CD14-positive monocyte (primary cell): ENCODE results near the gene NUP153. TPM values are rescaled to one million over a fixed set of nuclear protein-coding genes. Genes with fewer than 3 reads are reported as not detected.
A peak's percentile ranks its signal among the peaks of the same experiment; 100 is the strongest.

Experiments
- DNase-seq, 3 donors: peaks; one replicate each; pipeline ENCODE4 v3.0.0-alpha.2; 2011 to 2022
- H2AFZ ChIP-seq: 2 replicates; pipeline ENCODE4 v1.6.0; 2012; ENCODE audit warnings: mild to moderate bottlenecking, low read depth, low read length, inconsistent platforms; ENCODE audit not compliant: insufficient read depth, poor library complexity, severe bottlenecking
- H3K27ac ChIP-seq, 2 donors: 1 replicate in 1 of 2; 2 replicates in 1 of 2; pipeline ENCODE4 v1.5.1; 2012 to 2013; ENCODE audit warnings: low read length in 2 of 2, control low read depth in 1 of 2, inconsistent platforms in 1 of 2, low read depth in 1 of 2, mild to moderate bottlenecking in 1 of 2
- H3K27me3 ChIP-seq, 2 donors: one replicate each; pipeline versions ENCODE4 v1.6.0 to v1.6.1; 2011 to 2013; ENCODE audit warnings: low read length in 2 of 2; ENCODE audit not compliant: control insufficient read depth in 2 of 2, insufficient read depth in 2 of 2
- H3K36me3 ChIP-seq, 2 donors: replicated peaks in 1 of 2; 1 replicate in 1 of 2; 2 replicates in 1 of 2; pipeline versions ENCODE4 v1.5.1 to v1.6.1; 2012 to 2013; ENCODE audit warnings: low read length in 2 of 2, control low read depth in 1 of 2, inconsistent platforms in 1 of 2, mild to moderate bottlenecking in 1 of 2; ENCODE audit not compliant: insufficient read depth in 2 of 2, control insufficient read depth in 1 of 2
- H3K4me1 ChIP-seq, 2 donors: 1 replicate in 1 of 2; 2 replicates in 1 of 2; pipeline versions ENCODE4 v1.5.1 to v1.6.1; 2012 to 2013; ENCODE audit warnings: low read length in 2 of 2, control low read depth in 1 of 2, inconsistent platforms in 1 of 2, mild to moderate bottlenecking in 1 of 2, moderate library complexity in 1 of 2; ENCODE audit not compliant: insufficient read depth in 2 of 2, control insufficient read depth in 1 of 2
- H3K4me2 ChIP-seq: replicated peaks from 2 replicates; pipeline ENCODE3; 2012; ENCODE audit warnings: low read length, moderate library complexity, mild to moderate bottlenecking; ENCODE audit not compliant: poor library complexity, severe bottlenecking; ENCODE audit errors: extremely low read depth
- H3K4me3 ChIP-seq, 3 experiments: fragments of 200-600 bp in 1 of 3; sonication (generic) in 1 of 3; replicated peaks in 1 of 3; 1 replicate in 2 of 3; 2 replicates in 1 of 3; pipeline ENCODE4 v1.5.1; 2011 to 2013; ENCODE audit warnings: low read length in 3 of 3, mild to moderate bottlenecking in 3 of 3, control low read depth in 2 of 3, low read depth in 2 of 3, inconsistent platforms in 1 of 3, moderate library complexity in 1 of 3
- H3K79me2 ChIP-seq: 2 replicates; pipeline ENCODE4 v1.6.0; 2012; ENCODE audit warnings: mild to moderate bottlenecking, control low read depth, inconsistent platforms, low read length, moderate library complexity; ENCODE audit not compliant: insufficient read depth
- H3K9ac ChIP-seq: 2 replicates; pipeline ENCODE4 v1.6.0; 2017; ENCODE audit warnings: low read length, mild to moderate bottlenecking; ENCODE audit not compliant: insufficient read depth, poor library complexity, severe bottlenecking
- H3K9me3 ChIP-seq, 2 donors: replicated peaks in 1 of 2; 1 replicate in 1 of 2; 2 replicates in 1 of 2; pipeline versions ENCODE4 v1.5.1 to v1.6.1; 2012 to 2013; ENCODE audit warnings: low read length in 2 of 2, control low read depth in 1 of 2; ENCODE audit not compliant: control insufficient read depth in 1 of 2, insufficient read depth in 1 of 2
- H4K20me1 ChIP-seq: 2 replicates; pipeline ENCODE4 v1.6.0; 2012; ENCODE audit warnings: mild to moderate bottlenecking, low read length, control low read depth, moderate library complexity; ENCODE audit not compliant: insufficient read depth
- H3K27ac Mint-ChIP-seq, 7 donors: one replicate each; pipeline ENCODE4 v1.8.0; 2020; ENCODE audit warnings: mild to moderate bottlenecking in 7 of 7, mixed read lengths in 7 of 7, moderate library complexity in 6 of 7, inconsistent platforms in 2 of 7
- H3K27me3 Mint-ChIP-seq, 3 donors: one replicate each; pipeline ENCODE4 v1.8.0; 2021 to 2022; ENCODE audit warnings: low read depth in 3 of 3, mild to moderate bottlenecking in 3 of 3, mixed read lengths in 3 of 3, moderate library complexity in 3 of 3, inconsistent platforms in 1 of 3
- H3K36me3 Mint-ChIP-seq, 2 donors: one replicate each; pipeline ENCODE4 v1.8.0; 2020; ENCODE audit warnings: mixed read lengths in 2 of 2, inconsistent platforms in 1 of 2, mild to moderate bottlenecking in 1 of 2
- H3K4me1 Mint-ChIP-seq: one replicate; pipeline ENCODE4 v1.8.0; 2020; ENCODE audit warnings: mild to moderate bottlenecking, mixed read lengths
- H3K4me3 Mint-ChIP-seq, 2 donors: one replicate each; pipeline ENCODE4 v1.8.0; 2020; ENCODE audit warnings: mild to moderate bottlenecking in 2 of 2, mixed read lengths in 2 of 2, moderate library complexity in 1 of 2
- H3K9me3 Mint-ChIP-seq, 7 donors: one replicate each; pipeline ENCODE4 v1.8.0; 2020 to 2022; ENCODE audit warnings: mixed read lengths in 7 of 7, mild to moderate bottlenecking in 6 of 7, moderate library complexity in 6 of 7, inconsistent platforms in 2 of 7
- CTCF ChIP-seq: fragments of 200-600 bp; IDR thresholded peaks from one replicate; pipeline ENCODE4 v1.8.0; 2022; ENCODE audit warnings: antibody characterized with exemption, mild to moderate bottlenecking
- WGBS: methylation state at CpG from one replicate; pipeline ENCODE4 v1.1.5; 2013; ENCODE audit warnings: missing lambda C conversion rate; ENCODE audit not compliant: insufficient coverage; 5-methylcytosine and 5-hydroxymethylcytosine counted together
- intact Hi-C, 2 donors: fragments of 100-400 bp; cut with micrococcal nuclease; formaldehyde crosslinking; loops; one replicate each; pipeline versions ENCODE4 v1.15.0 to v1.15.1; 2023
- polyA plus RNA-seq, 3 donors: library from polyadenylated mRNA; depleted of rRNA in 1 of 3; unstranded in 2 of 3; stranded (reverse) in 1 of 3; fragments of 300-500 nt in 2 of 3; fragments of >200 nt in 1 of 3; fragmentation: Illumina TruSeq in 2 of 3; gene quantifications; 1 replicate in 2 of 3; 2 replicates in 1 of 3; pipeline ENCODE4 v1.2.3, GENCODE V29; 2012 to 2021

The NUP153 gene
- polyA plus RNA-seq, 3 donors = 0.99 to 13.8 (median 2.3) TPM

- H3K27me3 ChIP-seq = no peaks in the 10 kb centered on the region
- H2AFZ ChIP-seq = no peak overlapping the region
- no peaks in the 10 kb centered on the region for H3K4me1 ChIP-seq
- intact Hi-C loops = no loop called here
- Mint-ChIP-seq H3K36me3 (no peaks in the 10 kb centered on the region), H3K4me3 (no peak overlapping the region), H3K4me1 (peaks cover 7% of the 10 kb centered on the region), H3K9me3 (peaks cover 8 to 32% (median 23%) of the 10 kb centered on the region in 7 donors), H3K27ac (no peak overlapping the region), H3K27me3 (peaks cover 3 to 10% (median 4%) of the 10 kb centered on the region in 3 donors)
- no peak overlapping the region for H3K4me2 ChIP-seq
- peaks cover 8 to 20% of the 10 kb centered on the region in 2 donors for H3K9me3 ChIP-seq
- no peak overlapping the region for H3K4me3 ChIP-seq
- no peak for TF ChIP-seq CTCF
- H4K20me1 ChIP-seq = no peaks in the 10 kb centered on the region
- no peak overlapping the region for H3K9ac ChIP-seq
- no peak for DNase-seq
- 55% methylated on average over 6 of the region's 8 CpGs for WGBS
- H3K79me2 ChIP-seq = no peaks in the 10 kb centered on the region
- no peak overlapping the region for H3K27ac ChIP-seq
- no peaks in the 10 kb centered on the region for H3K36me3 ChIP-seq
Measured at GRCh38 chr6:17741507-17741906, 34.8 kb upstream of the NUP153 start.

DNA sequence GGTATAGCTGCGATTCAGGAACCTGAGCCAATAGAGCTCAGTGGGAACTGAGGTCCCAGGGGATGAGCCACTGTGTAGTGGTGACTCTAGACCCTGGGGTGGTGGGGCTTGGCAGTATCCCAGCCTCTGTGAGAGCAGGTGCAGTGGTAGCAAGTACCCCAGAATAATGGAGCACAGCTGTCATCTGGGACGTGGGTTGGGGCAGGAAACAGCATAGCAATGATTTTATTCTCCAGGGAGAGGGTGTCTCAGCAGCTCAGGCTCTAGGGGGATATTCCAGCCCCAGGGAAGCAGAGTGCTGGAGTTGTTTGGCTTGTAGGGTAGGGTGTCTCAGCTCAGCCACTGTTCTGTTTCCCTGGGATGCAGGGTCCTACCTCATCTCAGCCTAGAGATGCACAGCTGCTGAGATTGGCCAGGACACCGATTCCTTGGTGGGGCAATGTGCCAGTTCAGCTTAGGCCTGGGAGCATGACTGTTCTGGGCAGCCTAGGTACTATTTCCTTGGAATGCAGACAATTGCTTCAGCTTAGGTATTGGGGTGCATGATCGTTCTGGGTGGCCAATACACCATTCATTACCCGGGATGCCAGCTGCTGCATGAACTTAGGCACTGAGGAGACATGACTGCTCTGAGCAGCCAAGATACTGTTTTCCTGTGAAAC is 34.0 kb upstream of the NUP153 start:
- no peak for DNase-seq
- peaks cover 7% of the 10 kb centered on the region for H3K4me1 Mint-ChIP-seq
- Histone ChIP-seq H3K9ac (no peak overlapping the region), H3K36me3 (no peaks in the 10 kb centered on the region), H3K4me3 (no peak overlapping the region), H3K79me2 (no peaks in the 10 kb centered on the region), H3K27ac (no peak overlapping the region), H3K9me3 (peaks cover 13 to 24% of the 10 kb centered on the region in 2 donors), H4K20me1 (no peaks in the 10 kb centered on the region), H3K4me2 (no peak overlapping the region), H3K4me1 (no peaks in the 10 kb centered on the region), H2AFZ (no peak overlapping the region), H3K27me3 (no peaks in the 10 kb centered on the region)
- WGBS = 84% methylated on average over 4 of the region's 5 CpGs
- H3K9me3 Mint-ChIP-seq = peaks cover 11 to 40% (median 29%) of the 10 kb centered on the region in 7 donors
- H3K36me3 Mint-ChIP-seq = no peaks in the 10 kb centered on the region
- peaks cover 3 to 8% (median 4%) of the 10 kb centered on the region in 3 donors for H3K27me3 Mint-ChIP-seq
- intact Hi-C loops = no loop called here
- no peak for TF ChIP-seq CTCF
- peak overlapping the region in 1 of 7 donors; percentile 39 for H3K27ac Mint-ChIP-seq
- H3K4me3 Mint-ChIP-seq = no peak overlapping the region
